GM10266 (cell line): Measurements from ENCODE around the gene ASAP3.
A peak's percentile ranks its signal among the peaks of the same experiment; 100 is the strongest.

Source experiments
- DNase-seq: peaks from one replicate; pipeline ENCODE4 v3.0.0; 2012; ENCODE audit errors: extremely low spot score
- CTCF ChIP-seq: IDR thresholded peaks from 2 replicates; pipeline ENCODE4 v1.5.1; 2012; ENCODE audit warnings: mild to moderate bottlenecking, low read depth; ENCODE audit not compliant: control insufficient read depth, insufficient read depth; ENCODE audit errors: missing control alignments

ASAP3 gene

GRCh38 chr1:23524716-23525401 is 40.9 kb upstream of the ASAP3 start:
- no peak for DNase-seq
- TF ChIP-seq CTCF = no peak

- TF ChIP-seq CTCF = no peak
- no peak for DNase-seq
These were observed 40.2 kb upstream of the ASAP3 start for GRCh38 chr1:23524163-23524562.

- DNase-seq = peak; percentile 53
- no peak for TF ChIP-seq CTCF
These were observed 38.4 kb upstream of the ASAP3 start for GRCh38 chr1:23522244-23522982.

- DNase-seq = no peak
These were observed 37.6 kb upstream of the ASAP3 start for GRCh38 chr1:23521588-23521987.

GRCh38 chr1:23517581-23517980 is 33.6 kb upstream of the ASAP3 start:
- no peak for DNase-seq
- TF ChIP-seq CTCF = no peak

More at GRCh38 chr1:23521588-23521987, 37.6 kb upstream of the ASAP3 start:
- TF ChIP-seq CTCF = no peak

- no peak for TF ChIP-seq CTCF
- DNase-seq = no peak
These were observed 31.9 kb upstream of the ASAP3 start for GRCh38 chr1:23515905-23516304.

GRCh38 chr1:23514111-23514679 is 30.2 kb upstream of the ASAP3 start:
- no peak for TF ChIP-seq CTCF

More at GRCh38 chr1:23514111-23514679, 30.2 kb upstream of the ASAP3 start:
- DNase-seq = no peak
